GM19043 (cell line): Measurements from ENCODE around the gene KCNIP1.

Source experiments
- ATAC-seq: cut with Tn5 transposase; IDR thresholded peaks from one replicate; pipeline ENCODE4 v1.9.1; 2021; ENCODE audit warnings: low read depth; ENCODE audit not compliant: unreplicated experiment

The KCNIP1 gene

DNA sequence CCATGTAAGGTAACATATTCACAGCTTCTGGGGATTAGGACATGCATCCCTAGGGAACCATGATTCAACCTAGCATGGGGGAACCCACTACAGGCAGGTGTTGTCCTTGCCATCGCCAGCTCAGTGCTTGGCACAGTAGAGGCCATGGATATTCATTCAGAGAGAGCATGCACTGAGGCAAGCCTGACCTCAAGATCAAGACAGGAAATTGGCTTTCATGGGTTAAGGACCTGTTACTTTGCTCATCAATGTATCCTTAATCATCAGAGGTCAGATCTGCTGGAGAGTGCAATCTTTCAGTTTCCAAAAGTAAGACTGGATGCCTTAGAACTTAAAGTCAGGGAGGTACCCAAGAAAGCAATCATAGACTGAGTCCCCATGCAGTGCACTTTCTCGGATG is 84.0 kb downstream of the KCNIP1 start:
- ATAC-seq = no peak

DNA sequence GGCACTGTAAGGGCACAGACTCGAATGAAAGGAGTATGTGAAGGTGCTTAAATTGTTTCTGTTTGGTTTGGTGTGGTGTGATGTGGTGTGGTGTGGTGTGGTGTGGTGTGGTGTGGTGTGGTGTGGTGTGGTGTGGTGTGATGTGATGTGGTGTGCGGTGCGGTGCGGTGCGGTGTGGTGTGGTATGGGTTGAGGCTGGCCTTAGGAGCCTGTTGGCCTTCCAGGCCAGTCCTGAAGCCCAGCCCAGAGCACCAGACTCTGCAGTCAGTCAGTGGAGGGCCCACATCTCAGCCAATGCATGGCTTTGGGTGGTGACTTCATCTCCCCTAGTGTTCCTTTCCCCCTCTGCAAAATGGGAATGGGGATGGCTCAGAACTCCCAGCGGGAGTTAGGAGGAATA is 85.8 kb downstream of the KCNIP1 start:
- ATAC-seq = no peak

DNA sequence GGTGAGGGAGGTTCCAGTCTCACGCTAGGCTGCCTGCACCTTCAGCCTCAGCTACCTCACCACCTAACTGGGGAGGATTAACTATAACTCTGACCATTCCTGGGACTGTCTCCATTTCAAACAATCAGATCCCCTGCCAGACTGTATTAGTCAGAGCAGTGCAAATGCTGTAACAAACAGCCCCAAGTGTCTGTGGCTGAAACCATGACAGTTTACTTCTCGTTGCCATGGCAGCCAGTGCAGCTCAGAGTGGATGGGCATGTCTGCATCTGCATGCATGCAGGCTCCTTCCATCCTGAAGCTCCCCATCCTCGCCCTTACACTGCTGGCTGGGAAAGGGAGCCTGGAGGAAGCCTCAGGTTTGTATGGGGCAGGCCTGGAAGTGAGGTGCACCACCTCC is 86.7 kb downstream of the KCNIP1 start:
- no peak for ATAC-seq

DNA sequence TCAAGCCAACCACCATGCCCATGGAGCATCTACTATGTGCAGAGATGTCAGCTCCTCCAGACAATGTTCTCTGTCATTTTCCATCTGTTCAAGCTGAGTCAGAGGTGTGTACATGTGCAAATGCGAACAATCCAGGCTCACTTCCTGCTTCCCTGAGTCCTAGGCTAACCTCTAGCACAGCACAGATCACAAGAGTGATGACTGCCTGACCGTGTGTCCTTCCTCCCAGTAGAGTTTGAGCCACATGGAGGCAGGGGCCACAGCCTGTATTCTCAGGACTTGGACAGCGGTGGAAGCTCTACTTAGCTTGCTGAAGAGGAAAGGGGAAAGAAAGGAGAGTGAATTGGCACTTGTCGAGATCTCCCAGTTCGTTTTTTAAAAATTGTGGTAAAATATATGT is 87.2 kb downstream of the KCNIP1 start:
- ATAC-seq = no peak

DNA sequence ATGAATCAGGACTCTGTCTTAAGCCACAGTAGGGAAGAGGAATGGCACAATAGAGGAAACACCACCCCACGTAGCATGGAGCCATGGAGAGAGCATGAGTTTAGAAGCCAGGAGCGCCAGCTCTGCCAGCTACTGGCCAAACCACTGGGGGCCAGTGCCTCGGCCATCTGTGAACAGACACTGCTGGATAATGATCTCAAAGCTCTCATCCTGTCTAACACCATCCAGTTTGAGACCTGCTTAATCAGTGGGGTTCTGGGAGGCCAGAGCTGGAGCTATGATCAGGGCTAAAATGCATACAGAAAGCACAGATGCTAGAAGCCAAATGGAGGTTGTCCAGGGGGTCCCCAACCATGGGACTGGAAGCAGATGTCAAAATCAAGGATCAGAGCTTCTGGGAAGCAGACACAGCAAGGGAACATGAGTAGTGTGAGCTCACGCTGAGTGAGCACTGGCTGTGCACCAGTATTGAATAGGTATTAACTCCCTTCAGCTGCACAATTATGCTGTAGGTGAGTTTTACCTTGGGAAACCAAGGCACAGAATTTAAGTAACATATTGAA is 92.7 kb downstream of the KCNIP1 start:
- no peak for ATAC-seq

DNA sequence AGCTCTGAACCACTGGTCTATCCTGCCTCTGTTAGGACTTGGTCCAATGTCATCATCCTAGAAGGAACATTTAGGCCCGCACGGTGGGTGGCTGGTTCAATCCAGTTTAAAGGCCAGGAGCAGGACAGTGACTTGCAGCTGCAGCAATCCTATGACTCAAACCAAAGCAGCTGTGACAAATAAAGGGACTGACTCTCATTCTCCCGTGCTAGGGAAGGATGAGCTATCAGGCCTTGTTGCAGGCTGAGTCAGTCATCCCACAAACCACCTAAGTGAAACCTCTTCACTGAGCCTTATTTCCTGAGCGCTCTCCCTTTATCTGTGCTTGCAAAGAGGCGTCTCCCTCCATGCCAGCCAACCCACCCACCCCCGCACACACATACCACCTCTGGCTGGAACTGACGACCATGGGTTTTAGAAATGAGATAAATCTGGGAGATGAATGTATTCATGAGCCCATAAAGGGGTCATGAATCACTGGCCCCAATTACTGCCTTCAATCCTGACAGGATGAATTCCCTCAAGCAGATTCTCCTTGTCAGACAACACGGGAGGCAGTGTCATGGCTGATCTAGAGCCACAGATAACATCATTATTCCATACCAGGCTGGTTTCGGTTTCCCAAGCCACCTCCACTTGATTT is 93.4 kb downstream of the KCNIP1 start:
- ATAC-seq = no peak

DNA sequence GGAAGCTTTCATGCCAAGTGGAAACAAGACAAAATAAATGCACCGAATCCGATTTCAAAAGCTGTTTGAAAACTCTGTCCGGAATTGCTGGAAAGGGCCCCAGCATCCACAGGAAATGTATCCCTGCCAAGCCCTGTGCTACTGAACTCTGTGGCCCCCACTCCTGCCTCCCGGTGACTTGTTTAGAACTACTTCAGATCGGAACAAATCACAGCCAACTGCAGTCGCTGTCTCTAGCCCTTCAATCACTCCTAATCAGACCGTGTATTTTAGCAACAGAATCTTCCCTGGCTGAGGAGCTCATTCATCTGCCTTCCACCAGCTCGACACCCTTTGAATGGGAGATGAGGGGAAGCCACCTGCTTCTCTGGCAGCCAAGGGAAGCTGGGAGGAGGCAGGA is 94.1 kb downstream of the KCNIP1 start:
- no peak for ATAC-seq

DNA sequence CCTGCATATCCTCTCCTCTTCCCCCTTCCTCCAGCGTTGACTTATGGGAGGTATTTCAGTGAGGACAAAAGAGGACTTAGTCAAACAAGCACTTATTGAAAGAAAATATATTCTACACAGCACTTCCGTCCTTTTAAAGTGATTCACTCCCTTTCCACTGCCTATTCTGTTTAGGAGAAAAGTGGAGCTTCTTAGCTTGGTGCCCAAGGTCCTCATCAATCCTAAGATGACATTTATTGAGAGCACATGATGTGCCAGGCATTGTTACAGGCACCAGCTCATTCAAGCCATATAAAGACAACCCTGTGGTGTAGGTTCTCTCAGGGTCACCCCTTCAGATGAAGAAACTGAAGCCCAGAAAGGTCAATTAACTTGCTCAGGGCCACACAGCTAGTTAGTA is 95.9 kb downstream of the KCNIP1 start:
- ATAC-seq = no peak

DNA sequence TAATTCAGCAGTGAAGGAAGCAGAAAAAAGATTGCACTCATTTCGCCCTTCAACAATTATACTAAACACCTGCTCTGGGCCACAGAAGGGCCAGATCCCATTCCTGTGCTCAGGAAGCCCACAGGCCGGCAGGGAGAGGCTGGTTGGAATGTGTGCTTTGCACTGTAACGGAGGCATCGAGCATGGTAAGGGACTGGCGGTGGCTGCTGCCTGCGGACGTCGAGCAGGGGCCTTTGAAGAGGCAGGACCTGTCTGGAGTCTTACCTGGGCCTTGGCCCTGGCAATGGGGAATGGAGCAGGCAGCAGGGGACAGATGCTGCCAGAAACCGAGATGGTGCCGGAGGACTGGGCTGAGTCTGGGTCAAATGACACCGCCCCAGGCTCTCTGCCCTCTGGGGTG is 97.8 kb downstream of the KCNIP1 start:
- no peak for ATAC-seq

DNA sequence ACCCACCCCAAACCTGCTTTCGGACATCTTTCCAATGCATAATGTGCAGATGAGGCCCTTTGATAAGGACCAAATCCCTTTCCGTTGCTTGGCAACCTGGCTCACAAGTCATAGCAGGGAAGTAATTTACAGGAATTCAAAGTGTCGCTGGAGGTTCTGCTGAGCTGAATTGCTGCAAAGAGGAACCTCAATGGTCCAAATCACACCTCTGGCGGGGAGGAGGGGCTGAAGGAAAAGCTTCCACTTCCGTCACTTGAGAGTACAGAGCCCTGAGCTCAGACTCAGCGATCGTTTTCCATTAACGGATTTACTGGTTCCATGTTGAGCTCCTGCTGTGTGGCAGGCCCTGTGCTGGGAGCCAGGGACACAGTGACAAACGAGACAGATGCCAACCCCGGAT is 99.3 kb downstream of the KCNIP1 start:
- ATAC-seq = no peak

DNA sequence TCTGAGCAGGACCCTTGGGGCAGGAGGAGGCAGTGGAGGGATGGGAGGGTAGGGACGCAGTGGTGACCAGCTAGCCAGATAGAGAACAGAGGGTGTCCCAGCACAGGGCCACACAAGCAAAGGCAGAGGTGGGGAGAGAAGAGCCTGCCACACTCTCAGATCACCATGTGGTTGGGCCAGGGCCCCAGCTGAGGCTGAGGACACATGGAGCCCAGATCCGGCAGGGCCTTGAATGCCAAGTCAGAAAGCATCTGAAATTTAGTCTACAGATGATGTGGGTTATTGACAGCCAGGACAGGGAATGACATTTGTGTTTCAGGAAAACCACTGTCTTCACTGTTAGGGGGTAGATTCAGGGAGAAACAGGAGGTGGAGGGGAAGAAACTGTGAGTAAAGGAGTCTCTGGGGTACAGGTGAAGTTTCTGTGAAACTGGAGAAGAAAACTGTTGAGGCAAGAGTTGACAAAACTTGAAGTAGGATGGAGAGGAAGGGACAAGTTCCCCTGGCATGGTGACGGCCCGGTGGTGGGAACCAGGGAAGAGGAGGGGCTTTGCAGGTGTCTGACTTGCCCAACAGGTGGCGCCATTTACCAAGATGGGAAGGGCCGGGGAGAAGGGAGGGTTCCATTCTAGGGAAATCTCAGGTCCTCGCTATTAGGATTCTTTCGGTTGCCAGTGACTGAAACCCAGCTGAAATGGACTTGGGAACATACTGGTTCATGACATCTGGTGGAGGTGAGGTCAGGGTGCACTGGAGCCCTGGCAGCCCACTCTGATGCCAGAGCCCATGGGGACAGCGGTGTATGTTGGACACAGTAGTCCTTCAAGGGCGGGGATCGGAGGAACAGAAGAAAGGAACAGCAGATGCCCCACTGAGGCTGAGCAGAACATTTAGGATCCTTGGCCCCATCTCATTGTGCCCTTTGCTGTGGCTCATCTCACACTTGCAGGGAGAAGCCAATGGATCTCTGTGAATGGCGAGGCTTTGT is 100.1 kb downstream of the KCNIP1 start:
- ATAC-seq = no peak

DNA sequence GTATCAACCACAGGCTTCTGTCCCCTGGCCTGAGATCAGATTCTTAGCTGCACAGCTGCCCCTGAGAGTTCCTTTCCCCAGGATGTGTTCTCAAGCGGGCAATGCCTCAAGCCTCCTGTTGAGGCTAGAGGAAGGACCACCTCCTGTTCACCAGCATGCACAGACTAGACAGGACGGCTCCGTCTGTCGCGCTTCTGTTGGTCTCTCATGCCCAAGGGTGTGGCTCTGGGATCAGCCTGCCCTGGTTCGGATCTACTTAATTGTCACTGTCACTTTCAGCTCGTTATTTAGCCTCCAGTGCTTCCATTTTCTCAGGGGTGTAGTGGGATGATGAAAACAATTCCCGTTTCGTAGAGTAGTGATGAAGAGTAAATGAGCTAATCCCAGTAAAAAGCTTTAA is 103.1 kb downstream of the KCNIP1 start:
- no peak for ATAC-seq

DNA sequence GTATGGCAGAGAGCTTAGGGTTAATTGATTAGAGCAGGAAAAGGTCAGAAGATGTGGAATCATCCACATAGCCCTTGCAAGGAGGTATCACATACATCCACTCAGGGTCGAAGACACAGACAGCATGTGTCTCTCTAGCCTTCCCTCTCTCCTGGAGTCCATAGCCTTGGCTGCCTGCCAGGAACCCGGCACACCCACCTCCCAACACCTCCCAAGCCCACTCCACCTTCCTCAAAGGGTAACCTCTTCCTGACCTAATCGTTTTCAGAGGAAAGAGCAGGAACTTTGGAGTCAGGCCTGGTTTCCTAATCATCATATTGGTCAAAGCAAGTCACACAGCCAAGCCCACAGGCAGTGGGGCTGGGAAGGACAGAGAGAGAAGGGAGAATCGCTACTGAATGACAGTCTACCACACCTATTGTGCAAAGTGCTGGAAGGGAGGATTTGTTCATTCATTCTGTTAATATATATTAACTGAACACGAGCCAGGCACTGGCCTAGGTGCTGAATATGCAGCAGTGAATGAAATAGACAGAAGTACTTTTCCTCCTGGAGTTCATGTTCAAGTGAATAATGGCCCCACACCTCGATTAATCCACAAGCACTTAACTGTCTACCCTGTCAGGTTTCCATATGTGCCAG is 107.8 kb downstream of the KCNIP1 start:
- ATAC-seq = no peak

DNA sequence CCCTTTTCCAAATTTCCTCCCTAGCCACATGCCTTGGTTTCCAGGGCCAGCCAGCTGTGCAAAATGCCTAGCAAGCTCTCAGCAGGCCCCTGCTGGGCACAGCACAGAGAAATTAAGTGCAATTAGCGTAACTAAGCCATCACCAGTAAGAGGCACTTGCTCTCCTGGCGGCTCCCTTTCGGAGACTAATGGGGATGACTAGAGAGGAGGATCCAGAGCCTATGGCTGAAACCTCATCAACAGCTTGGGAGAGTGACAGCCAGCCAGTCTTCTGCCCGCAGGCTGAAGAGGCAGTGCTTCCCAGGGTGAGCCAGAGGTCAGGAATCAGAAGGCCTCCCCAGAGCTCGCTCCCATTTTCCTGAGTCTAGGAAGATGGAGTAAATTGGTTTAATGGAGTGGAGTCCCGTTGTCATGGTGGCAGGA is 108.4 kb downstream of the KCNIP1 start:
- no peak for ATAC-seq

DNA sequence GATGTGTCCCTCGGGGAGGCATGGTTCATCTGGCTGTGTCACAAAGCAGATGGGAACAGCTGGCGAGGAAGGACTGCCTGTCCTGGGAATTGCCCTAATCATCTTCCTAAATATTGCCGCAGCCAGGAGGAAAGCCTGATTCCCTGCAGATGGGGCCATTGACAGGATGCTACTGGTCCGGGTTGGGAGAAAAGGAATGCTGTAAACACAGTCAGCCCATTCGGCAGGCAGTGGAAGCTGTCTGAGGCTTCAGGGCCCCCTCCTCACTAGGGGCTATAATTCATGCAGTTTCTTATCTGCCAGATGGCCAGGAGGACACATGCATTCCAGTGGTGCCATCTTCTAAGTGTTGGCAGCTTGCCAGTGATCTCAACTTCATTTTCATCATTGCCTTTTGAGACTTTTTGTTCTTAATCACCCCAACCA is 110.3 kb downstream of the KCNIP1 start:
- ATAC-seq = no peak

DNA sequence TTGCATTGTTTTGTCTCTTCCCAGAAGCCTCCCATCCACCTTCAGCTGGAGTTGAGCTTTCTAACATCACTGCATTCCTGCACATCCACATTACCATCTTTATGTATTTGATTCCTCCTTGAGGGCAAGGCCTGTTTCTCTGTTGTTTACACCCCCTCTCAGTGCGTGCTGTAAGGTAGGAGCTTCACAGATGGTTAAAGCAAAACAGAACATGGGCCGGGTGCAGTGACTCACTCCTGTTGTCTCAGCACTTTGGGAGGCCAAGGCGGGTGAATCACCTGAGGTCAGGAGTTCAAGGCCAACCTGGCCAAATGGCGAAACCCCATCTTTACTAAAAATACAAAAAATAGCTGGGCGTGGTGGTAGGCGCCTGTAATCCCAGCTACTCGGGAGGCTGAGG is 110.9 kb downstream of the KCNIP1 start:
- no peak for ATAC-seq

DNA sequence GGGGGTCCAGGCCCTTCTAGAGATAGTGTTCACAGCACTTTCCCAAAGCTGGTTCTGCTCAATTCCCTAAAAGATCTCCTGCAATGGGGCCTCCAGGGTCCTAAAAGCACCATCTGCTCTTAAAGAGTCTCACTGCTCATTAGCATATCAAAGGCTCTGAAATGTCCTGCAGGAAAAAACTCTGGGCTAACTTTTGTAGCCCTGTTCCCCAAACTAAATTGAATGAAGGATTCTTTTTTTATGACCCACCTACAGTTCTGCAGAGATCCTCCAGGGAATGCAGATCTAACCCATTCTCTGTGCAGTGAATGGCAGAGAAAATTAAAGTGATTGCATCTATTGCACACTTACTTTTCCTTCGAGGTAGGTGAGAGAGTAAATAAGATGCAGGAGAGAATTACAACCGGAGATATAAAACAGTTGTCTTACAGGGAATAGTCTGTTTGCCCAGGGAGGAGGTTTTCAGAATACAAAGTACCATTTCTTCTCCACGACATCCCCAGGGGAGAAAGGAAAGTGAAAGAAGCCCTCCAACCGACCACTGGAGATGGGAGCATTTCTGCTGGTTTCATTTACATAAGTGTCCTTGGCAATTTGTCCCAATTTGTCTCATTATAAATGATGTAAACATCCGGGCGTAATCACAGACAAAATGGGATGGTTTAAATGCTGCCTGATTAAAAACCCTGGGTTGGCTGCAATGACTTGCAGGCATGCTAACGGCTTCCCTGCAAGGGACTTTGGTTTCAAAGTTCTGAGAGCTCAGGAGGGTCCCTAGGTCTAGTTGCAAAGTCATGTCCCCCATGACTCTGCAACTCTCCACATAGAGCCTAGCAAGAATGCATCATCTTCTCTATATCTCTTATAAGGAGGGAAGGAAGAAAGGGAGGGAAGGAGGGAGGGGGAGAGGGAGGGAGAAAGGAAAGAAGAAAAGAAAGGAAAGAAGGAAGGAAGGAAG is 114.0 kb downstream of the KCNIP1 start:
- ATAC-seq = no peak

DNA sequence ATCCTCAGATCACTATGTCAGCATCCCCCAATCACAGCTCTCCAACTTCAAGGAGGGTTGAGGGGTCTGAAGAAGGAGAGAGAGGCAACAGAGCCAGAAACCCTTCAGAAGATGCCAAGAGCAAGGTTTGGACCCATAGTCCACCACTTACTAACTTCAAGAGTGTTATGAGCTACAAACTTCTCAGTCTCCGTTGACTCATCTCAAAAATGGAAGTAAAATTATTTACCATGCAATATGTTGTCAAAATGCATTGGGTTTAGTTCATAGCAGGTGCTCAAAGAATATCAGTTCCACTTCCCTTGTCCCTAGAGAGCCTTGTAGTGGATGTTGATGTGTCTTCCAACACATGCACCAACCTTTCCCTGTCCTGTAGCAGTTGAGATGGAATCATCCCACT is 116.0 kb downstream of the KCNIP1 start:
- no peak for ATAC-seq

DNA sequence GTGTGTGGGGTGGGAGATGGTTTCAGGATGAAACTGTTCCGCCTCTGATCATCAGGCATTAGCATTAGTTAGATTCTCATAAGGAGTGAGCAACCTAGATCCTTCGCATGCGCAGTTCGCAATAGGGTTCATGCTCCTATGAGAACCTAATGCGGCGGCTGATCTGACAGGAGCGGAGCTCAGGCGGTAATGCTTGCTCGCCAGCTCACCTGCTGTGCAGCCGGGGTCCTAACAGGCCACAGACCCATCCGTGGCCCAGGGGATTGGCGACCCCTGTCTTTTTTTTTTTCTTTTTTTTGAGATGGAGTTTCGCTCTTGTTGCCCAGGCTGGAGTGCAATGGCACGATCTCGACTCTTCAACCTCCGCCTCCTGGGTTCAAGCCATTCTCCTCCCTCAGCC is 119.1 kb downstream of the KCNIP1 start:
- no peak for ATAC-seq

DNA sequence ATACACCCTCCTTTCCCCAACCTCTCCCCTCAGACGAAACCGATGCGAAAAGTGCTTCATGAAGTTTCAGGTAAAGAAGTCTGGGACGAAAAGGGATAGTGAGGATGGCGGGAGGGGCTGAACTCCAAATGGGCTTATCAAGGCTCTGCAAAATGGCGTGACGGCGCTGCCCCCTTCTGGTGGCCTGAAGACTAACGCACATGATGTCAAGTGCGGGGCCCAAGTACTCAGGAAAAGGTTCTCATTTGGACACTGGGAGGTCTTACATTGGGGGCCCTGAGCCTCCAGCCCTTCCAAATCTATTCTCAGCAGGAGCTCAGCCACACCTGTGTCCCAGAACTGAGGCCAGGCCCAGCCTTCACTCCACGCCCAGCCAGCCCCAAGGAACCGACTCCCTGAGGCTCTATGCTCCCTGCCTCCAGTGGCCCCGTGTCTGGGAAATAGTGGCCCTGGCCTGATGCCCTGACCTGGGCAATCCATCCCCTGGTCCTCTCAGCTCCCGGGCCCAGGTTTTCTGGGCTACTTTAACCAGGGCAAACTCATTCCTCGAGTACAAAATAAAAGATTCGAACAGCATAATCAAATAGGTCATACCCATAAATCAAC is 119.9 kb downstream of the KCNIP1 start:
- ATAC-seq = no peak
